ENCODE results near the gene TSPAN6.

TSPAN6 gene

GRCh38 chrX:100586747-100587146 lies 49.9 kb downstream of the TSPAN6 start:
- Histone ChIP-seq H3K4me3 (ENCODE audit: extremely low read depth, insufficient read depth, low read length, poor library complexity, severe bottlenecking) (no peak overlapping the region), H3K4me1 (ENCODE audit: control insufficient read depth, insufficient read depth, low read length, poor library complexity, severe bottlenecking) (no peaks in the 10 kb centered on the region), H3K36me3 (ENCODE audit: control insufficient read depth, insufficient read depth, low read length) (no peaks in the 10 kb centered on the region), H3K27ac (ENCODE audit: low read depth, low read length, severe bottlenecking) (no peak overlapping the region), H3K9me3 (ENCODE audit: control insufficient read depth, low read length) (no peaks in the 10 kb centered on the region)
- WGBS, 2 experiments (ENCODE audit: insufficient coverage in 2 of 2): no CpG with 5 or more reads among the region's 2 CpGs

- Histone ChIP-seq H3K4me3 (ENCODE audit: extremely low read depth, insufficient read depth, low read length, poor library complexity, severe bottlenecking) (no peak within 1 kb of the TSS), H3K9me3 (ENCODE audit: control insufficient read depth, low read length) (no peaks in the 10 kb centered on the region), H3K36me3 (ENCODE audit: control insufficient read depth, insufficient read depth, low read length) (no peaks in the 10 kb centered on the region), H3K27ac (ENCODE audit: low read depth, low read length, severe bottlenecking) (no peak within 1 kb of the TSS), H3K4me1 (ENCODE audit: control insufficient read depth, insufficient read depth, low read length, poor library complexity, severe bottlenecking) (no peaks in the 10 kb centered on the region)
- WGBS, 2 experiments (ENCODE audit: insufficient coverage in 2 of 2): no CpG with 5 or more reads among the region's 2 CpGs
Measured at GRCh38 chrX:100584611-100585010, 52.0 kb downstream of the TSPAN6 start, which contains the start of gene TNMD. Gene TNMD, plus strand, starts transcription at chrX:100584936. Its CDS starts 83 bp downstream, at chrX:100585019.

All from mesodermal cell (in vitro differentiated cells).